Trophoblast cell (in vitro differentiated cells and primary cell): ENCODE measurements around the gene NLRP3.
A peak's percentile ranks its signal among the peaks of the same experiment; 100 is the strongest.

Experiments
- DNase-seq, 2 donors: peaks; one replicate each; pipeline ENCODE4 v3.0.0-alpha.2; 2016
- H2AFZ ChIP-seq: 2 replicates; pipeline ENCODE4 v1.6.1; 2013; ENCODE audit warnings: low read length, moderate library complexity, mild to moderate bottlenecking; ENCODE audit not compliant: insufficient read depth, poor library complexity
- H2AK5ac ChIP-seq: 2 replicates; pipeline ENCODE4 v1.6.1; 2013; ENCODE audit warnings: mild to moderate bottlenecking, low read length
- H2BK120ac ChIP-seq: 2 replicates; pipeline ENCODE4 v1.6.1; 2013; ENCODE audit warnings: low read length, mild to moderate bottlenecking, moderate library complexity; ENCODE audit not compliant: insufficient read depth, poor library complexity
- H2BK12ac ChIP-seq: 2 replicates; pipeline ENCODE4 v1.6.1; 2013; ENCODE audit warnings: mild to moderate bottlenecking, low read length, moderate library complexity
- H2BK5ac ChIP-seq: 2 replicates; pipeline ENCODE4 v1.6.1; 2013; ENCODE audit warnings: low read length, low read depth, moderate library complexity, mild to moderate bottlenecking; ENCODE audit not compliant: poor library complexity
- H3K14ac ChIP-seq: 2 replicates; pipeline ENCODE4 v1.6.1; 2013; ENCODE audit warnings: mild to moderate bottlenecking, low read length
- H3K18ac ChIP-seq: 2 replicates; pipeline ENCODE4 v1.6.1; 2013; ENCODE audit warnings: mild to moderate bottlenecking, low read length
- H3K23ac ChIP-seq: 2 replicates; pipeline ENCODE4 v1.6.1; 2013; ENCODE audit warnings: low read length
- H3K27ac ChIP-seq: 2 replicates; pipeline ENCODE4 v1.5.1; 2013; ENCODE audit warnings: low read depth, mild to moderate bottlenecking, inconsistent platforms, low read length, moderate library complexity
- H3K27me3 ChIP-seq: 2 replicates; pipeline ENCODE4 v1.6.1; 2013; ENCODE audit warnings: inconsistent platforms, mild to moderate bottlenecking, low read length, moderate library complexity; ENCODE audit not compliant: insufficient read depth
- H3K36me3 ChIP-seq, 2 experiments: 1 replicate in 1 of 2; 2 replicates in 1 of 2; pipeline ENCODE4 v1.6.1; 2013; ENCODE audit warnings: low read length in 2 of 2, mild to moderate bottlenecking in 2 of 2, moderate library complexity in 1 of 2; ENCODE audit not compliant: insufficient read depth in 2 of 2, control insufficient read depth in 1 of 2
- H3K4ac ChIP-seq: 2 replicates; pipeline ENCODE4 v1.6.1; 2013; ENCODE audit warnings: low read depth, mild to moderate bottlenecking, low read length, moderate library complexity
- H3K4me1 ChIP-seq, 2 experiments: 1 replicate in 1 of 2; 2 replicates in 1 of 2; pipeline ENCODE4 v1.6.1; 2013; ENCODE audit warnings: low read length in 2 of 2, mild to moderate bottlenecking in 2 of 2, moderate library complexity in 1 of 2; ENCODE audit not compliant: insufficient read depth in 2 of 2, control insufficient read depth in 1 of 2
- H3K4me2 ChIP-seq: 2 replicates; pipeline ENCODE4 v1.6.1; 2013; ENCODE audit warnings: inconsistent platforms, mild to moderate bottlenecking, low read length, moderate library complexity
- H3K4me3 ChIP-seq: 2 replicates; pipeline ENCODE4 v1.5.1; 2013; ENCODE audit warnings: mild to moderate bottlenecking, low read depth, low read length, inconsistent platforms
- H3K79me1 ChIP-seq: one replicate; pipeline ENCODE4 v1.6.1; 2013; ENCODE audit warnings: low read length
- H3K79me2 ChIP-seq: 2 replicates; pipeline ENCODE4 v1.6.1; 2013; ENCODE audit warnings: low read length, mild to moderate bottlenecking; ENCODE audit not compliant: control insufficient read depth, insufficient read depth, poor library complexity
- H3K9ac ChIP-seq: 2 replicates; pipeline ENCODE4 v1.6.1; 2013; ENCODE audit warnings: mild to moderate bottlenecking, low read length
- H3K9me3 ChIP-seq: 2 replicates; pipeline ENCODE4 v1.6.1; 2013; ENCODE audit warnings: low read depth, mild to moderate bottlenecking, control low read depth, inconsistent platforms, low read length; ENCODE audit not compliant: insufficient read depth
- H4K12ac ChIP-seq: 2 replicates; pipeline ENCODE4 v1.6.1; 2013; ENCODE audit warnings: low read depth, mild to moderate bottlenecking, low read length, moderate library complexity
- H4K8ac ChIP-seq: 2 replicates; pipeline ENCODE4 v1.6.1; 2013; ENCODE audit warnings: low read depth, mild to moderate bottlenecking, low read length, moderate library complexity
- H4K91ac ChIP-seq: one replicate; pipeline ENCODE4 v1.6.1; 2013; ENCODE audit warnings: low read depth, mild to moderate bottlenecking, low read length, moderate library complexity
- WGBS: extraction: QIAGEN DNeasy Blood & Tissue Kit; methylation state at CpG from one replicate; pipeline ENCODE4 v1.1.7; 2013; ENCODE audit warnings: missing lambda C conversion rate; ENCODE audit not compliant: insufficient read length, insufficient coverage; ENCODE audit errors: extremely low coverage; 5-methylcytosine and 5-hydroxymethylcytosine counted together

NLRP3 gene

GRCh38 chr1:247456021-247456420 is 40.0 kb downstream of the NLRP3 start:
- H2BK120ac ChIP-seq = no peak overlapping the region
- H3K14ac ChIP-seq = no peak overlapping the region
- H3K27ac ChIP-seq = no peak overlapping the region
- no peak overlapping the region for H4K91ac ChIP-seq
- no peak overlapping the region for H3K4ac ChIP-seq
- no peaks in the 10 kb centered on the region for H3K79me2 ChIP-seq
- H3K27me3 ChIP-seq = no peaks in the 10 kb centered on the region
- no peaks in the 10 kb centered on the region for H3K36me3 ChIP-seq
- H3K18ac ChIP-seq = no peak overlapping the region
- peaks cover 4 to 7% of the 10 kb centered on the region in 2 experiments for H3K4me1 ChIP-seq
- DNase-seq = no peak
- WGBS = no CpG with 5 or more reads among the region's 4 CpGs
- no peak overlapping the region for H4K12ac ChIP-seq
- no peak overlapping the region for H3K23ac ChIP-seq
- peaks cover 4% of the 10 kb centered on the region for H3K9me3 ChIP-seq
- H2AFZ ChIP-seq = no peak overlapping the region
- H3K4me2 ChIP-seq = no peak overlapping the region
- H3K9ac ChIP-seq = no peak overlapping the region
- no peak overlapping the region for H2BK12ac ChIP-seq
- H2AK5ac ChIP-seq = no peak overlapping the region
- peaks cover 5% of the 10 kb centered on the region for H3K79me1 ChIP-seq
- H3K4me3 ChIP-seq = no peak overlapping the region
- no peak overlapping the region for H4K8ac ChIP-seq
- H2BK5ac ChIP-seq = no peak overlapping the region

DNA sequence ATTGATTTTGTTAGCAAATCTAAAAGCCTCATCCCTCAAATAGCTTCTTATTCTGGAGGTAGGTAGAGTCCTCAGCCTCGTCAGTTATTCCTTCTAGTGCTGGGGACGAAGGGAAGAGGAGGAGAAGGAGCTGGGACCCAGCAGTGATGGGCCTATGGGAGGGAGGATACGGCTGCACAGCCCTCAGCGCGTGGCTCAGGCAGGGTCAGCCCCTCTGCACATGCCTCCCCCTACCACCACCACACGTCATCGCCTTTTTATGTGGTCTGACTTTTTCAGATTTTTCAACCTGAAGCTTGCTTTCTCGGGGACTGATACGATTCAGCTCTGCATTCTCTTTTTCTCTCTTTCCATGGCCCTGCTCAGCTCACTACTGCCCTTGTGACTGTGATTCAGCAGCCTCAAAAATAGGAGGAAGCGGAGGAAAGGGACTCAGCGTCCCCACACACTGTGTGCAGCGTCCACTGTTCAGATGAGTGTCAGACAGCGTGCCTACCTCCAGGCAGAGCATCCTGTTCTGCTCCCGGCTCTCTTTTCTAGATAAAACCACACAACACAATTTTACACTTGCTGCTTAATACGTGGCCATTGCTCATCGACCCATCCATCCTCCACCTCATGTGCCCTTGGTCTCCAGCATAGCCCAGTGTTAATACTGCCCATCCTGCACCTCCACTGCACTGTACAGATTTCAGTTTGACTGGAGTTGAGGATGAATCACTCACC is 41.1 kb downstream of the NLRP3 start:
- Histone ChIP-seq H3K79me2 (no peaks in the 10 kb centered on the region), H2BK12ac (no peak overlapping the region), H3K27ac (no peak overlapping the region), H3K4me1 (peaks cover 4 to 7% of the 10 kb centered on the region in 2 experiments), H3K27me3 (no peaks in the 10 kb centered on the region), H3K14ac (no peak overlapping the region), H4K8ac (no peak overlapping the region), H3K36me3 (no peaks in the 10 kb centered on the region), H4K12ac (no peak overlapping the region), H2BK5ac (no peak overlapping the region), H3K9ac (no peak overlapping the region), H3K23ac (no peak overlapping the region), H2AFZ (no peak overlapping the region), H3K4me3 (no peak overlapping the region), H3K9me3 (peaks cover 1% of the 10 kb centered on the region), H2BK120ac (no peak overlapping the region), H3K79me1 (peaks cover 4% of the 10 kb centered on the region), H3K4ac (no peak overlapping the region), H3K18ac (no peak overlapping the region), H4K91ac (no peak overlapping the region), H3K4me2 (no peak overlapping the region), H2AK5ac (no peak overlapping the region)
- no CpG with 5 or more reads among the region's 16 CpGs for WGBS
- DNase-seq = no peak

GRCh38 chr1:247459507-247459906 is 43.5 kb downstream of the NLRP3 start:
- H3K4ac ChIP-seq = no peak overlapping the region
- H3K4me2 ChIP-seq = no peak overlapping the region
- H2BK5ac ChIP-seq = no peak overlapping the region
- H3K4me1 ChIP-seq = peaks cover 0 to 2% of the 10 kb centered on the region in 2 experiments
- no peak overlapping the region for H2BK12ac ChIP-seq
- no peak overlapping the region for H2AK5ac ChIP-seq
- no peaks in the 10 kb centered on the region for H3K79me1 ChIP-seq
- H4K91ac ChIP-seq = no peak overlapping the region
- no peak overlapping the region for H4K8ac ChIP-seq
- H3K23ac ChIP-seq = no peak overlapping the region
- H3K79me2 ChIP-seq = no peaks in the 10 kb centered on the region
- H3K9me3 ChIP-seq = peaks cover 1% of the 10 kb centered on the region
- H4K12ac ChIP-seq = no peak overlapping the region
- H2BK120ac ChIP-seq = no peak overlapping the region
- H3K27ac ChIP-seq = no peak overlapping the region
- no peak overlapping the region for H3K9ac ChIP-seq
- H3K14ac ChIP-seq = no peak overlapping the region
- H2AFZ ChIP-seq = no peak overlapping the region
- H3K27me3 ChIP-seq = no peaks in the 10 kb centered on the region
- H3K4me3 ChIP-seq = no peak overlapping the region
- no peak overlapping the region for H3K18ac ChIP-seq
- H3K36me3 ChIP-seq = peaks cover 0 to 2% of the 10 kb centered on the region in 2 experiments
- DNase-seq = no peak
- no CpG with 5 or more reads among the region's 7 CpGs for WGBS

DNA sequence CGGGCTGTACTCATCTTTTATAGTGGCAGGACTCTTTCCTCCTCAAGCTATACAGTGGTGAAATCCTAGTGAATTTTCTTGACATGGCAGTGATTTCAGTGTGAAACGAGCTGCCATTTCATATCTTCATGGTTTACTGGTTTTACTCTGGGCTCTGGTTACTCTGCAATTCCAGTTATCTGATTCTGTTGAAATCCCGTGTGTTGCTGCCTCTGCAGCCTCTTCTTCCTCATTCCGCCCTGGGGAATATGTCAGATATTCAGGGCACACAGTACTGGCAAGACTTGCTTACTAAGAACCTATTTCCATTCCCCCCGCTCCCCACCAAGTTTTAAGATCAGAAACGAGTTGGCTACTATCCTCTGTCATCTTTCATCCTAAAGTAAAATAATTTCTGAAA is 49.8 kb downstream of the NLRP3 start:
- H3K79me2 ChIP-seq = no peaks in the 10 kb centered on the region

More for the DNA sequence above, 49.8 kb downstream of the NLRP3 start:
- H3K9ac ChIP-seq = no peak overlapping the region
- H3K23ac ChIP-seq = no peak overlapping the region
- peaks cover 0 to 2% of the 10 kb centered on the region in 2 experiments for H3K4me1 ChIP-seq
- peaks cover under 1% of the 10 kb centered on the region for H3K79me1 ChIP-seq
- no peaks in the 10 kb centered on the region for H3K9me3 ChIP-seq
- H2AK5ac ChIP-seq = no peak overlapping the region
- WGBS = no CpG with 5 or more reads among the region's 6 CpGs
- H3K27me3 ChIP-seq = no peaks in the 10 kb centered on the region
- H3K4me3 ChIP-seq = no peak overlapping the region
- no peak overlapping the region for H2AFZ ChIP-seq
- peaks cover 0 to 2% of the 10 kb centered on the region in 2 experiments for H3K36me3 ChIP-seq
- H3K4me2 ChIP-seq = no peak overlapping the region
- H3K27ac ChIP-seq = no peak overlapping the region
- no peak overlapping the region for H3K4ac ChIP-seq
- no peak overlapping the region for H4K12ac ChIP-seq
- H2BK120ac ChIP-seq = peak overlapping the region; percentile 51
- peak; percentile 28 to 72 for DNase-seq
- no peak overlapping the region for H3K14ac ChIP-seq
- H3K18ac ChIP-seq = no peak overlapping the region
- H4K91ac ChIP-seq = no peak overlapping the region
- no peak overlapping the region for H2BK5ac ChIP-seq
- H2BK12ac ChIP-seq = peak overlapping the region; percentile 58
- H4K8ac ChIP-seq = peak overlapping the region; percentile 65
